MCF 10A (cell line): ENCODE measurements around the gene GNB1. TPM values are rescaled to one million over a fixed set of nuclear protein-coding genes. Genes with fewer than 3 reads are reported as not detected.
A peak's percentile ranks its signal among the peaks of the same experiment; 100 is the strongest.

ENCODE experiments used
- BruUV-seq: library from RNA; stranded (reverse); fragments of 400-500 nt; replicated peaks from 2 replicates; lab custom pipeline; 2021; lab: Mats Ljungman, UMichigan
- CTCF ChIA-PET: fragments of 300-600 bp; sonication (Branson Sonifier 250); formaldehyde crosslinking; extraction: SDS; loops from one replicate; lab custom pipeline; 2021; ENCODE audit warnings: antibody characterized with exemption, inconsistent platforms; lab: Yijun Ruan, JAX
- POLR2A ChIA-PET: fragments of 300-600, 350-650 bp; sonication (Branson Sonifier 250); formaldehyde crosslinking; extraction: SDS; loops from one replicate; lab custom pipeline; 2020; ENCODE audit warnings: antibody characterized with exemption, inconsistent platforms; lab: Yijun Ruan, JAX
- DNase-seq: peaks from one replicate; pipeline ENCODE4 v3.0.0-alpha.2; 2018; ENCODE audit not compliant: unreplicated experiment
- H3K27ac Mint-ChIP-seq: one replicate; pipeline ENCODE4 v1.8.0; 2022; ENCODE audit warnings: mild to moderate bottlenecking, low read depth, mixed read lengths; ENCODE audit not compliant: unreplicated experiment
- H3K27me3 Mint-ChIP-seq: one replicate; pipeline ENCODE4 v1.8.0; 2022; ENCODE audit warnings: mixed read lengths; ENCODE audit not compliant: insufficient read depth, unreplicated experiment
- H3K36me3 Mint-ChIP-seq: one replicate; pipeline ENCODE4 v1.8.0; 2022; ENCODE audit warnings: mild to moderate bottlenecking, moderate library complexity, mixed read lengths; ENCODE audit not compliant: insufficient read depth, unreplicated experiment
- H3K4me1 Mint-ChIP-seq: one replicate; pipeline ENCODE4 v1.8.0; 2022; ENCODE audit warnings: mixed read lengths; ENCODE audit not compliant: insufficient read depth, unreplicated experiment
- H3K4me3 Mint-ChIP-seq: one replicate; pipeline ENCODE4 v1.8.0; 2022; ENCODE audit warnings: mild to moderate bottlenecking, moderate library complexity, mixed read lengths; ENCODE audit not compliant: unreplicated experiment
- H3K9me3 Mint-ChIP-seq: one replicate; pipeline ENCODE4 v1.8.0; 2022; ENCODE audit warnings: mixed read lengths; ENCODE audit not compliant: unreplicated experiment
- CTCF ChIP-seq: fragments of 200-600 bp; IDR thresholded peaks from one replicate; pipeline ENCODE4 v1.8.0; 2022; ENCODE audit warnings: antibody characterized with exemption, mild to moderate bottlenecking; ENCODE audit not compliant: unreplicated experiment
- intact Hi-C: fragments of 100-400 bp; cut with micrococcal nuclease; formaldehyde crosslinking; loops from 2 replicates; pipeline ENCODE4 v1.14.1; 2022
- total RNA-seq: library from RNA; stranded (reverse); gene quantifications from 2 replicates; pipeline ENCODE4 v1.2.3, GENCODE V29; 2022

The GNB1 gene
- total RNA-seq, 1 experiment from 2014 or later: 430 TPM

- BruUV-seq: no TSS peak
- H3K27ac Mint-ChIP-seq: peak overlapping the region; percentile 91
- POLR2A ChIA-PET: interaction anchor here (1.7 kb wide), 1 partner anchor 15 kb away, joined by 29 read pairs; no protein-coding TSS in a partner anchor
- no peaks in the 10 kb centered on the region for H3K9me3 Mint-ChIP-seq
- DNase-seq: no peak
- peaks cover 25% of the 10 kb centered on the region for H3K4me1 Mint-ChIP-seq
- H3K4me3 Mint-ChIP-seq: peak overlapping the region; percentile 85
- intact Hi-C loops: loop anchor here (5.0 kb wide), 1 partner anchor 115 kb away; the partner anchor contains the start of gene NADK
- no peaks in the 10 kb centered on the region for H3K36me3 Mint-ChIP-seq
- TF ChIP-seq CTCF: no peak
- no peaks in the 10 kb centered on the region for H3K27me3 Mint-ChIP-seq
- CTCF ChIA-PET: interaction anchor here (1.7 kb wide), 1 partner anchor 12 kb away, joined by 9 read pairs; no protein-coding TSS in a partner anchor
These were observed 1.9 kb upstream of the GNB1 start for GRCh38 chr1:1892763-1893120.

GRCh38 chr1:1892079-1892762, 1.3 kb upstream of the GNB1 start:
- ChIA-PET POLR2A (interaction anchor here (0.6 to 1.7 kb wide), 5 partner anchors 9 to 277 kb away, joined by 3 to 29 read pairs (median 4); partner anchors contain the start of genes MIB2 and NADK), CTCF (interaction anchor here (0.5 to 1.7 kb wide), 4 partner anchors 10 to 163 kb away, joined by 3 to 9 read pairs (median 5); no protein-coding TSS in a partner anchor)
- Mint-ChIP-seq H3K27ac (peak overlapping the region; percentile 91), H3K9me3 (no peaks in the 10 kb centered on the region), H3K4me1 (peaks cover 25% of the 10 kb centered on the region), H3K27me3 (no peaks in the 10 kb centered on the region), H3K36me3 (no peaks in the 10 kb centered on the region), H3K4me3 (peak overlapping the region; percentile 85)
- no TSS peak for BruUV-seq
- intact Hi-C loops: loop anchor here (5.0 kb wide), 1 partner anchor 115 kb away; the partner anchor contains the start of gene NADK
- no peak for DNase-seq
- TF ChIP-seq CTCF: no peak

- peak; percentile 41 for DNase-seq
- POLR2A ChIA-PET: interaction anchor here (0.5 to 1.7 kb wide), 6 partner anchors 10 to 581 kb away, joined by 3 to 29 read pairs (median 4); partner anchors contain the start of genes MIB2 and NADK
- BruUV-seq: no TSS peak
- TF ChIP-seq CTCF: no peak
- H3K4me3 Mint-ChIP-seq: peak overlapping the region; percentile 85
- no peaks in the 10 kb centered on the region for H3K9me3 Mint-ChIP-seq
- intact Hi-C loops: loop anchor here (5.0 kb wide), 1 partner anchor 114 kb away; the partner anchor contains the start of gene NADK
- H3K27me3 Mint-ChIP-seq: no peaks in the 10 kb centered on the region
- peak overlapping the region; percentile 91 for H3K27ac Mint-ChIP-seq
- CTCF ChIA-PET: interaction anchor here (0.5 to 1.7 kb wide), 4 partner anchors 11 to 162 kb away, joined by 3 to 9 read pairs (median 5); no protein-coding TSS in a partner anchor
- H3K36me3 Mint-ChIP-seq: no peaks in the 10 kb centered on the region
- H3K4me1 Mint-ChIP-seq: peaks cover 25% of the 10 kb centered on the region
These were observed 627 bp upstream of the GNB1 start for GRCh38 chr1:1891349-1892078.
